GM23248 (cell line): ENCODE measurements around the gene ASAP2. TPM values are rescaled to one million over a fixed set of nuclear protein-coding genes. Genes with fewer than 3 reads are reported as not detected.

Experiments
- DNase-seq: peaks from one replicate; pipeline ENCODE4 v3.0.0-alpha.2; 2015
- H2AFZ ChIP-seq: fragments of 200-600 bp; sonication (generic); 2 replicates; pipeline ENCODE4 v1.6.1; 2016; ENCODE audit warnings: antibody characterized with exemption
- H3F3A ChIP-seq: fragments of 200-600 bp; sonication (generic); 2 replicates; pipeline ENCODE4 v1.6.1; 2016; ENCODE audit warnings: mild to moderate bottlenecking, antibody characterized with exemption, mixed run types; ENCODE audit not compliant: insufficient read depth
- H3K27ac ChIP-seq: fragments of 200-600 bp; sonication (generic); 2 replicates; pipeline ENCODE4 v1.5.1; 2016; ENCODE audit warnings: mild to moderate bottlenecking
- H3K27me3 ChIP-seq: fragments of 200-600 bp; sonication (generic); replicated peaks from 2 replicates; pipeline ENCODE4 v1.6.1; 2016; ENCODE audit warnings: mild to moderate bottlenecking; ENCODE audit not compliant: insufficient read depth
- H3K36me3 ChIP-seq: fragments of 200-600 bp; sonication (generic); 2 replicates; pipeline ENCODE4 v1.6.1; 2016; ENCODE audit warnings: low read depth, mild to moderate bottlenecking
- H3K4me1 ChIP-seq: fragments of 200-600 bp; sonication (generic); 2 replicates; pipeline ENCODE4 v1.6.1; 2016; ENCODE audit warnings: mild to moderate bottlenecking; ENCODE audit not compliant: insufficient read depth
- H3K4me2 ChIP-seq: fragments of 200-600 bp; sonication (generic); one replicate; pipeline ENCODE4 v1.6.1; 2016; ENCODE audit warnings: mild to moderate bottlenecking; ENCODE audit not compliant: unreplicated experiment
- H3K4me3 ChIP-seq: fragments of 200-600 bp; sonication (generic); 2 replicates; pipeline ENCODE4 v1.5.1; 2016; ENCODE audit warnings: mild to moderate bottlenecking
- H3K79me2 ChIP-seq: fragments of 200-600 bp; sonication (generic); 2 replicates; pipeline ENCODE4 v1.6.1; 2016; ENCODE audit warnings: mild to moderate bottlenecking; ENCODE audit not compliant: insufficient read depth
- H3K9ac ChIP-seq: fragments of 200-600 bp; sonication (generic); 2 replicates; pipeline ENCODE4 v1.6.1; 2016; ENCODE audit warnings: mild to moderate bottlenecking
- H3K9me2 ChIP-seq: fragments of 200-600 bp; sonication (generic); 2 replicates; pipeline ENCODE4 v1.6.1; 2016; ENCODE audit warnings: mixed run types, mild to moderate bottlenecking, moderate library complexity; ENCODE audit not compliant: insufficient read depth
- H3K9me3 ChIP-seq: fragments of 200-600 bp; sonication (generic); one replicate; pipeline ENCODE4 v1.6.1; 2017; ENCODE audit warnings: low read depth
- H4K20me1 ChIP-seq: fragments of 200-600 bp; sonication (generic); 2 replicates; pipeline ENCODE4 v1.6.0; 2016; ENCODE audit not compliant: insufficient read depth
- EZH2 ChIP-seq: fragments of 200-600 bp; sonication (generic); IDR thresholded peaks from 2 replicates; pipeline ENCODE4 v1.6.1; 2018; ENCODE audit warnings: antibody characterized with exemption, mild to moderate bottlenecking; ENCODE audit not compliant: insufficient read depth, poor library complexity, severe bottlenecking
- EZH2phosphoT487 ChIP-seq: fragments of 200-600 bp; sonication (generic); IDR thresholded peaks from 2 replicates; pipeline ENCODE4 v1.6.1; 2018; ENCODE audit warnings: antibody characterized with exemption, moderate library complexity, mild to moderate bottlenecking, low read depth; ENCODE audit not compliant: insufficient read depth
- WGBS, 2 experiments: methylation state at CpG; one replicate each; pipeline ENCODE4 v1.1.6; 2015 to 2017; ENCODE audit warnings: low lambda C conversion rate in 2 of 2, low coverage in 1 of 2; ENCODE audit errors: missing lambda C conversion rate in 2 of 2; 5-methylcytosine and 5-hydroxymethylcytosine counted together
- in situ Hi-C: fragments of 300-500 bp; cut with MboI; formaldehyde crosslinking; loops from 2 replicates; pipeline ENCODE4 v1.15.0; 2020
- polyA plus RNA-seq: library from polyadenylated mRNA; unstranded; fragments of >200 nt; fragmentation: Nextera tagmentation; extraction: Ambion mirVana; gene quantifications from 2 replicates; pipeline ENCODE4 v1.2.1, GENCODE V29; 2016
- total RNA-seq: library from RNA; depleted of rRNA; stranded (reverse); fragments of >200 nt; shearing (Covaris generic); gene quantifications from 2 replicates; pipeline ENCODE4 v1.2.3, GENCODE V29; 2014

The ASAP2 gene
- total and polyA plus RNA-seq, 2 experiments from 2014 or later, result 8.8 to 49.6 TPM

DNA sequence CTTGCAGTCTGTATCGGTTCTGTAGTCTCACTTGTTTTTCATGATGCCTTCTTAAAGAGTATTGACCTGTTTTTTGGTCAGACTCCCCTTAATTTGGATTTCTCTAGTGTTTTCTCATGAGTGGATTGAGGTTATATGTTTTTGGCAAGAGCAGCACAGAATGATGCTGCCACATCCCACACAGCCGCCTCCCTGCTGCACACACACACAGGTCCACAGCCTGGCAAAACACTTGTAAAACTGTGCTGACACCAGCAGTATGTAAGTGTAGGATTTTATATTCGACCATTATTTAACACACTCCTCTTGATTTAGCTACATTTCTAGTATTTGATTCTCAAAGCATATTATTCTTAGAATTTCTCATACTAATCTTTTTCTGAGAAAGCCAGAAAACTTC, 148.7 kb downstream of the ASAP2 start:
- peaks cover 77% of the 10 kb centered on the region for H3K36me3 ChIP-seq
- TF ChIP-seq EZH2phosphoT487, result no peak
- TF ChIP-seq EZH2, result no peak

DNA sequence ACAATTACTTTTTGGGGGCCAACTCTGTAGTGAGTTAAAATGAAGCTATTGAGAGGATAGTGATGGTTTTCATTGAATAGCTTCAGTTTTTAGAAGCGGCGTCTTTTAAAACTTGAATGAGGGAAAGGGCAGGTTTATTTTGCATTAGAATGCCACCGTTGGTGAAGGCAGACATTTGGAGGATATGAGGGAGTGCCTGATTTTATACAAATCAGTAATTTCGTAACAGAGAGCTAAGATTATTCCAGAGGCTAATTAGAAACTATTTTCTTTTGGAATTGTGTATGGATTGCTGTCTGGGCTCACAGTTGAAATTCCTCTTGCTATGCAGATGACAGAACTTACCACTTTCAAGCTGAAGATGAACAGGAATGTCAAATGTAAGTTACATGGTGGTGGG, 149.1 kb downstream of the ASAP2 start:
- no peak overlapping the region for H2AFZ ChIP-seq
- 35 to 42% methylated on average over 4 of the region's 4 CpGs for WGBS, 2 experiments
- H3K9me3 ChIP-seq, result no peaks in the 10 kb centered on the region
- peak overlapping the region; percentile 9; the same call in 1 of the 2 replicates for H3K27ac ChIP-seq
- H3K79me2 ChIP-seq, result peaks cover 14% of the 10 kb centered on the region; the same call in 1 of the 2 replicates
- no peaks in the 10 kb centered on the region for H4K20me1 ChIP-seq
- peak overlapping the region; percentile 31 for H3K9ac ChIP-seq
- H3K4me1 ChIP-seq, result peaks cover 29% of the 10 kb centered on the region
- H3K9me2 ChIP-seq, result no peaks in the 10 kb centered on the region
- H3K36me3 ChIP-seq, result peaks cover 75% of the 10 kb centered on the region
- no peak for TF ChIP-seq EZH2phosphoT487
- TF ChIP-seq EZH2, result no peak
- in situ Hi-C loops, result no loop called here
- peaks cover 55% of the 10 kb centered on the region for H3F3A ChIP-seq
- DNase-seq, result no peak
- no peaks in the 10 kb centered on the region for H3K27me3 ChIP-seq
- no peak overlapping the region for H3K4me3 ChIP-seq
- peak overlapping the region; percentile 47 for H3K4me2 ChIP-seq

More for the DNA sequence above, 148.7 kb downstream of the ASAP2 start:
- H3K9me2 ChIP-seq, result no peaks in the 10 kb centered on the region
- peaks cover 16% of the 10 kb centered on the region; the same call in 1 of the 2 replicates for H3K79me2 ChIP-seq
- H3K4me2 ChIP-seq, result peak overlapping the region; percentile 47
- H3K4me3 ChIP-seq, result no peak overlapping the region
- H3K4me1 ChIP-seq, result peaks cover 24% of the 10 kb centered on the region
- in situ Hi-C loops, result no loop called here
- H3K27ac ChIP-seq, result peak overlapping the region; percentile 9; the same call in 1 of the 2 replicates
- no peak for DNase-seq
- no peaks in the 10 kb centered on the region for H3K27me3 ChIP-seq
- no peak overlapping the region for H2AFZ ChIP-seq
- peak overlapping the region; percentile 31 for H3K9ac ChIP-seq
- no peaks in the 10 kb centered on the region for H3K9me3 ChIP-seq
- H3F3A ChIP-seq, result peaks cover 50% of the 10 kb centered on the region
- 71 to 76% methylated on average over 3 of the region's 3 CpGs for WGBS, 2 experiments
- H4K20me1 ChIP-seq, result no peaks in the 10 kb centered on the region

DNA sequence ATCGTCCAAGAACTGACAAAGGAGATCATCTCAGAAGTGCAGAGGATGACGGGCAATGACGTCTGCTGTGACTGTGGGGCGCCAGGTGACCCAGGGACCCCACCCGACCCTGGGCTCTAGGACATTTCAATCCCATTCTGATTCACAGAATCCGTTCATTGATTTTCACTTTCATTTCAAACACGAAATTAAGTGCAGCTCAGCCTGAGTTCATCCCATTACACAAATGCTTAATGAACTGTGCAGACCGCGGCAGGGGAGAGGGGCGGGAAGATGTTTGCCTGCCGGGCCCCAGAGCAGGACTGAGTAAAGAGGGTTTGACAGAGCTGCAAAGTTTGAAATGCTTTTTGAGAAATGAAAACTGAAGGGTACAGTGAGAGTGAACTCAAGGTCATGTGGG, 149.6 kb downstream of the ASAP2 start:
- Histone ChIP-seq H3K9ac (peak overlapping the region; percentile 31), H3K9me3 (no peaks in the 10 kb centered on the region), H3K27ac (peak overlapping the region; percentile 6; the same call in 1 of the 2 replicates), H4K20me1 (no peaks in the 10 kb centered on the region), H2AFZ (no peak overlapping the region), H3F3A (peaks cover 60% of the 10 kb centered on the region), H3K79me2 (peaks cover 10% of the 10 kb centered on the region; the same call in 1 of the 2 replicates), H3K36me3 (peaks cover 69% of the 10 kb centered on the region), H3K9me2 (no peaks in the 10 kb centered on the region), H3K4me1 (peaks cover 34% of the 10 kb centered on the region), H3K4me2 (peak overlapping the region; percentile 47), H3K27me3 (no peaks in the 10 kb centered on the region), H3K4me3 (no peak overlapping the region)
- in situ Hi-C loops, result no loop called here
- peak; percentile 24 for DNase-seq
- TF ChIP-seq EZH2 (no peak), EZH2phosphoT487 (no peak)
- 18 to 23% methylated on average over 11 of the region's 11 CpGs for WGBS, 2 experiments

DNA sequence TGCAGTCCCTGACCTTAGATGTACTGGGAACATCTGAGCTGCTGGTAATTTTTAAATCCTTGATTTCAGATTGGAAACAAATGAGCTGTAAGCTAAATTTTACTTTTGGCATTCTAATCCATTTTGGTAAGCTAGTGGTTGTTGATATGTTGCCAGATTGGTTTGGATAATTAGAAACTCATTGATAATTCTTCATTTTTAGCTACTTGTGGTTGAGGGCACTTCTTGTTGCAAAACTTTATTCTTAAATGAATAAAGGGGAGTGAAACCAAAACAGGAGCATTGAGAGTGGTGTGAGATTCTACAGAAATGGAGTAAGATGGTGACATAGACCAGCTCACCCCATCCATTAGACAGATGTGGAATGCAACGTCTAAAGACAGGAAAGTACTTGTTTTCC, 152.2 kb downstream of the ASAP2 start:
- Histone ChIP-seq H3K9me3 (no peaks in the 10 kb centered on the region), H3K9ac (no peak overlapping the region), H3K79me2 (peaks cover 19% of the 10 kb centered on the region; the same call in 1 of the 2 replicates), H4K20me1 (no peaks in the 10 kb centered on the region), H3K4me2 (no peak overlapping the region), H3K4me1 (peaks cover 36% of the 10 kb centered on the region), H3F3A (peaks cover 63% of the 10 kb centered on the region), H3K9me2 (no peaks in the 10 kb centered on the region), H3K27me3 (no peaks in the 10 kb centered on the region), H3K36me3 (peaks cover 74% of the 10 kb centered on the region), H3K4me3 (no peak overlapping the region), H3K27ac (no peak overlapping the region), H2AFZ (no peak overlapping the region)
- no peak for DNase-seq
- 64 to 66% methylated on average over 1 of the region's 1 CpG for WGBS, 2 experiments
- in situ Hi-C loops, result no loop called here
- TF ChIP-seq EZH2phosphoT487 (no peak), EZH2 (no peak)

DNA sequence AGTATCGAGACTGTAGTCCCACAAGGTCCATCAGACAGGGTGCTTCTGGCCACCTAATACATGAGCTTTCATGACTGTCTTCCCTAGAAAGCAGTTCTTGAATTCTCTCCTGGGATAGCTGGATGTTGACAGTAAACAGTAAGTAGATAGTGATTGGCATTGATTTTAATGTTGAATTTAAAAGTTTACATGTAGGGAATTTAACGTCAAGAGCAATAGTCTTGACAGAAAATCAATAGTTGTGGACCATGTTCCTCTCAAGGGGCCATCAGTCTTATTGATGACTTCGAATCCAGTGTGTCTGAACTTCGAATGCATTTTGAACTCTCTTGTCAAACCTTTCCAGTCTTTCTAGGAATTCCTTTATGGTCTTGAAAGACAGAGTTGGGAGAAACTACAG, 152.9 kb downstream of the ASAP2 start:
- no peaks in the 10 kb centered on the region for H4K20me1 ChIP-seq
- H3K4me3 ChIP-seq, result no peak overlapping the region
- in situ Hi-C loops, result no loop called here
- H3K9ac ChIP-seq, result no peak overlapping the region
- WGBS, 2 experiments, result 72 to 77% methylated on average over 4 of the region's 4 CpGs
- peaks cover 63% of the 10 kb centered on the region for H3F3A ChIP-seq
- H3K9me2 ChIP-seq, result no peaks in the 10 kb centered on the region
- DNase-seq, result no peak
- no peaks in the 10 kb centered on the region for H3K27me3 ChIP-seq
- TF ChIP-seq EZH2phosphoT487 (no peak), EZH2 (no peak)
- H3K9me3 ChIP-seq, result no peaks in the 10 kb centered on the region
- peaks cover 22% of the 10 kb centered on the region; the same call in 1 of the 2 replicates for H3K79me2 ChIP-seq
- H3K36me3 ChIP-seq, result peaks cover 77% of the 10 kb centered on the region
- no peak overlapping the region for H2AFZ ChIP-seq
- no peak overlapping the region for H3K27ac ChIP-seq
- H3K4me2 ChIP-seq, result no peak overlapping the region
- H3K4me1 ChIP-seq, result peaks cover 36% of the 10 kb centered on the region
